Thyroid gland (tissue), 4 donors: ENCODE results near the gene SCAMP4. TPM values are rescaled to one million over a fixed set of nuclear protein-coding genes. Genes with fewer than 3 reads are reported as not detected.

Experiments used
- DNase-seq, 2 donors: peaks; one replicate each; pipeline ENCODE4 v3.0.0-alpha.2; 2019
- H3K27ac ChIP-seq, 3 donors: fragments of 200-600 bp; sonication (generic); 1 replicate in 2 of 3; 2 replicates in 1 of 3; pipeline ENCODE4 v1.5.1; 2016 to 2019; ENCODE audit warnings: mild to moderate bottlenecking in 1 of 3, moderate library complexity in 1 of 3
- H3K27me3 ChIP-seq: fragments of 200-600 bp; sonication (generic); one replicate; pipeline ENCODE4 v1.5.1; 2019
- H3K36me3 ChIP-seq, 2 donors: fragments of 200-600 bp; sonication (generic); one replicate each; pipeline ENCODE4 v1.5.1; 2016 to 2019
- H3K4me1 ChIP-seq, 2 donors: fragments of 200-600 bp; sonication (generic); one replicate each; pipeline ENCODE4 v1.5.1; 2017 to 2019
- H3K4me3 ChIP-seq, 3 donors: fragments of 200-600 bp; sonication (generic); replicated peaks in 1 of 3; 1 replicate in 2 of 3; 2 replicates in 1 of 3; pipeline ENCODE4 v1.5.1; 2016; ENCODE audit warnings: mild to moderate bottlenecking in 1 of 3
- H3K9me3 ChIP-seq: fragments of 200-600 bp; sonication (generic); one replicate; pipeline ENCODE4 v1.5.1; 2017
- POLR2A ChIP-seq, 2 donors: fragments of 450-650 bp; IDR thresholded peaks; one replicate each; pipeline ENCODE4 v1.6.1; 2017; ENCODE audit warnings: antibody characterized with exemption in 2 of 2, mild to moderate bottlenecking in 2 of 2, moderate library complexity in 1 of 2
- WGBS, 2 donors: methylation state at CpG; one replicate each; pipeline ENCODE4 v1.1.5; 2017; 5-methylcytosine and 5-hydroxymethylcytosine counted together
- intact Hi-C: fragments of 100-400 bp; cut with DNase I; formaldehyde crosslinking; loops from one replicate; pipeline ENCODE4 v1.15.1; 2023
- total RNA-seq, 4 donors: library from RNA; depleted of rRNA; stranded (reverse); fragments of >200 nt; gene quantifications; one replicate each; pipeline ENCODE4 v1.2.3, GENCODE V29; 2016
- TF ChIP-seq, protein P1 (sequence below), 6 experiments: fragments of 200-600 bp in 3 of 6; fragments of 450-650 bp in 3 of 6; sonication (generic) in 3 of 6; IDR thresholded peaks; one replicate each; pipeline ENCODE4 v1.5.1; 2016 to 2019; ENCODE audit warnings: antibody characterized with exemption in 6 of 6, mild to moderate bottlenecking in 2 of 6, inconsistent platforms in 1 of 6, moderate library complexity in 1 of 6

SCAMP4 gene
- total RNA-seq, 4 donors from 2014 or later: 69.5 to 269 (median 137) TPM

DNA sequence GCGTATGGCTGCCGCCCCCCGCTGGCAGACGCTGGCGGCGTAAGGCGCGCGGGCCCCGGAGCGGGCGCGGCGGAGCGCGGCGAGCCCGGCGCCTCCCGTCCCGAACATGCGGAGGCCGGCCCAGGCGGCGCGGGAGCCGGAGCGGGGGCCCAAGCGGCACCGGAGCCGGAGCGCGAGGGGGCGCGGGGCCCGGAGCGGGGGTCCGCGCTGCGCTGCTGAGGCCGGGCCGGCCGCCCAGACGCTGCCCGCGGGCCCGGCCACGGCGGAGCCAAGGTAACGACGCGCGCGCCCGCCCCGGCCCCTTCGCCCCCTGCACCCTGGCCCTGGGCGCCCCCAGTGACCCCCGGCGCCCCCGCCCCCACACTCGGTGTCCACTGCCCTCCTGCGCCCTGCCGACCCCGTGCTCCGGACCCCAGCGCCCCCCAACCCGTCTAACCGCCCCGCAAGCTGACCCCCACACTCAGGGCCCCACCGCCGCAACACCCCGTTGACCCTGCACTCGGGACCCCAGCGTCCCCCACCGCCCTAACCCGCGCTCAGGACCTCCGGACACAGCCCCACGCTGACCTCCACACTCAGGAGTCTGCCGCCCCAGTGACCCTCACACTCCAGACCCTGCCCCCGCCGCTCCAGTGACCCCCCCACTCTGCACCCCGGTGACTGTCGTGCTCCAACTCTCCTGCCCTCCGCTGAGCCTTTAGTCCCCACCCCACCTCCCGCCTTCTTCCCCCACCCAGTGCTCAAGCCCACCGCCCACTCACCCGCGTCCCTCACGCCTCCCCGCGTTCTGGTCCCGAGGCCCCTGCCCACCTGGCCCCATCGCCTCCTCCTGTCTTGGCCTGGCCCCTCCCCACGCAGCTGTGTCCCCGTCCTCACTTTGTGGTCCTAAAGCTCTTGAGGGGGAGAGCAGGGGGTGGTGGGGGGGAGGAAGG lies 36.2 kb downstream of the SCAMP4 start, which contains the start of gene CSNK1G2:
CSNK1G2 (plus strand) TSS at position 27 of the 932 bp plus-strand sequence. CDS start 28,601 bp downstream, outside the sequence.
- Histone ChIP-seq H3K27me3 (no peaks in the 10 kb centered on the region), H3K36me3 (no peaks in the 10 kb centered on the region), H3K9me3 (no peaks in the 10 kb centered on the region), H3K4me1 (peaks cover 19 to 25% of the 10 kb centered on the region in 2 donors), H3K4me3 (peak within 1 kb of the TSS; percentile 62 to 68 (median 65)), H3K27ac (peak within 1 kb of the TSS; percentile 76 to 95 (median 85))
- TF ChIP-seq, protein P1, sequence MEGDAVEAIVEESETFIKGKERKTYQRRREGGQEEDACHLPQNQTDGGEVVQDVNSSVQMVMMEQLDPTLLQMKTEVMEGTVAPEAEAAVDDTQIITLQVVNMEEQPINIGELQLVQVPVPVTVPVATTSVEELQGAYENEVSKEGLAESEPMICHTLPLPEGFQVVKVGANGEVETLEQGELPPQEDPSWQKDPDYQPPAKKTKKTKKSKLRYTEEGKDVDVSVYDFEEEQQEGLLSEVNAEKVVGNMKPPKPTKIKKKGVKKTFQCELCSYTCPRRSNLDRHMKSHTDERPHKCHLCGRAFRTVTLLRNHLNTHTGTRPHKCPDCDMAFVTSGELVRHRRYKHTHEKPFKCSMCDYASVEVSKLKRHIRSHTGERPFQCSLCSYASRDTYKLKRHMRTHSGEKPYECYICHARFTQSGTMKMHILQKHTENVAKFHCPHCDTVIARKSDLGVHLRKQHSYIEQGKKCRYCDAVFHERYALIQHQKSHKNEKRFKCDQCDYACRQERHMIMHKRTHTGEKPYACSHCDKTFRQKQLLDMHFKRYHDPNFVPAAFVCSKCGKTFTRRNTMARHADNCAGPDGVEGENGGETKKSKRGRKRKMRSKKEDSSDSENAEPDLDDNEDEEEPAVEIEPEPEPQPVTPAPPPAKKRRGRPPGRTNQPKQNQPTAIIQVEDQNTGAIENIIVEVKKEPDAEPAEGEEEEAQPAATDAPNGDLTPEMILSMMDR (IDR thresholded peaks at IDR 0.05): peak in 3 of 6 experiments; percentile 28 to 44 (median 30)
- TF ChIP-seq POLR2A (IDR thresholded peaks at IDR 0.05): no peak
- peak in 1 of 2 donors; percentile 21 for DNase-seq
- 0 to 7% methylated on average over 2 to 3 of the region's 97 CpGs for WGBS, 2 donors
- intact Hi-C loops: no loop called here

DNA sequence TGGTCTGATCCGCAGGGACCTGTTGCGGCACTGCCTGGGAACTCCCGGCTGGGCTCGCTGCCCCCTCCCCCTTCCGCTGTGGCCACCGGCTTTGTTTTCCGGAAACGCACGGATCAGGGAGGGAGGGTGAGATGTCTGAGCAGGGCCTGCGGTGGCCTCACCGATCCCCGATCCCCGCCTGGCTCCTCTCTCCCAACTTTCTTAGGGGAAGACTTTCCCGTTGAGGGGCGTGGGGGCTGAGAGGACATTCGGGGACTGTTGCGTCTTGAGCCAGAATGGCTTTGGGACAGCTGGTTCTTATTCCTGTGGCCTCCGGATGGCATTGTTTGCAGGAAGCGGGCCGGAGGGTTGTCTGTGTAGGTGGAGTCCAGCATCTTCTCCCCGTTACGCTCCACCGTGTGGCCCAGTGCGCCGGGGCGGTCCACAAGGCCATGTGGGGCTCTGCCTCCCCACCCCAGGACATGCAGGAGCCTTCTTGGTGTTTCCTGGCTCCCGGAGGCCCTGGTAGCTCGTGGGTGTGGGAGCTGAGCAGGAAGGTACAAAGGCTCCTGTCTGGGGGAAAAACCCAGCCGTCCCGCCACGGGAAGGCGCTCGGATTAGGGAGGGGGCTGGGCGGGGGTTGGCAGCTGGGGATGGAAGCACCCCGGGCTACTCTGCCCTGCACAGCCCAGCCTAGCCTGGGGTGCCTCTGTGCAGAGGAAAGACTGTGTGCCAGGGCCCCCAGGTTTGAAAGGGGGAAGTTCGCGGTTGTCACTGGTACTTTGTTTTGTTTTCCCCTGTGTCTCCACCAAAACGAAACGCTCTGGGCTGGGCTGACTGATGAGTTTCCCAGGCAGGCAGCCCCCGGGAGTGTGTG lies 37.1 kb downstream of the SCAMP4 start:
- Histone ChIP-seq H3K27me3 (no peaks in the 10 kb centered on the region), H3K27ac (peak overlapping the region; percentile 65 to 77 (median 76)), H3K9me3 (no peaks in the 10 kb centered on the region), H3K36me3 (no peaks in the 10 kb centered on the region), H3K4me3 (peak overlapping the region; percentile 53 to 67 (median 62)), H3K4me1 (peaks cover 19 to 25% of the 10 kb centered on the region in 2 donors)
- DNase-seq: peak; percentile 74 to 75
- 1% methylated on average over 22 to 33 of the region's 40 CpGs for WGBS, 2 donors
- peak in 1 of 2 donors; percentile 30 for TF ChIP-seq POLR2A (IDR thresholded peaks at IDR 0.05)
- TF ChIP-seq, protein P1 (IDR thresholded peaks at IDR 0.05): no peak
- intact Hi-C loops: no loop called here

DNA sequence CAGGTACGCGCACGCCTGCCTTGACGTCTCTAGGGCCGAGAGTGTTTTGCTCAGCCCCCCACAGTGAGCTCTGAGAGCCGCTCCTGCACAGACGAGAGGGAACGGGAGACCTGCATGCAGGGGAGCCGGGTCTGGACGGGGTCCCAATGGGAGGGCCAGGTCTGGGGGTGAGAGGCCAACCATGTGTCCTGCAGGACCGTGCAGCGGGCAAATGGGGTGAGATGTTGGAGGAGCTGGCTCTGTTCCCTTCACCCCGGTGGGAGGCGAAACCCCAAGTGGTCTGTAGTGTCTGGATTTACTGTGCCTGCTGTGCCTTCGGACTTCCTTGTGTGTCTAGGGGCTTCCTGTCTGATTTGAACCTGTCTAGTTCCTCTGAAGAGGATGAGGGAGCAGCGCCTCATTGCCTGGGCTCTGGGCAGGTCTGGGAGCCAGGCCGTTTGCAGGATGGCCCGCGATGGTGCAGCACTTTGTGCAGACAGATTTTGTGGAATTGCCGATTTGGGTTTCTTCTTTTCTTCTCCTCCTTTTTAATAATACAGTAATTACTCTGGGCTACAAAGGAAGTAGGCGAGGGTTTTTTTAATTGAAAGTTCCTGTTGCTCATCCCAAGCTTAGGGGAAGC lies 37.8 kb downstream of the SCAMP4 start:
- intact Hi-C loops: no loop called here
- H3K27ac ChIP-seq: peak overlapping the region in 2 of 3 donors; percentile 65 to 77
- H3K36me3 ChIP-seq: no peaks in the 10 kb centered on the region
- no peak for DNase-seq
- no peak for TF ChIP-seq POLR2A (IDR thresholded peaks at IDR 0.05)
- TF ChIP-seq, protein P1 (IDR thresholded peaks at IDR 0.05): no peak
- H3K9me3 ChIP-seq: no peaks in the 10 kb centered on the region
- WGBS, 2 donors: 30 to 34% methylated on average over 16 to 19 of the region's 21 CpGs
- H3K27me3 ChIP-seq: no peaks in the 10 kb centered on the region
- peaks cover 19 to 25% of the 10 kb centered on the region in 2 donors for H3K4me1 ChIP-seq
- peak overlapping the region in 1 of 3 donors; percentile 67 for H3K4me3 ChIP-seq

DNA sequence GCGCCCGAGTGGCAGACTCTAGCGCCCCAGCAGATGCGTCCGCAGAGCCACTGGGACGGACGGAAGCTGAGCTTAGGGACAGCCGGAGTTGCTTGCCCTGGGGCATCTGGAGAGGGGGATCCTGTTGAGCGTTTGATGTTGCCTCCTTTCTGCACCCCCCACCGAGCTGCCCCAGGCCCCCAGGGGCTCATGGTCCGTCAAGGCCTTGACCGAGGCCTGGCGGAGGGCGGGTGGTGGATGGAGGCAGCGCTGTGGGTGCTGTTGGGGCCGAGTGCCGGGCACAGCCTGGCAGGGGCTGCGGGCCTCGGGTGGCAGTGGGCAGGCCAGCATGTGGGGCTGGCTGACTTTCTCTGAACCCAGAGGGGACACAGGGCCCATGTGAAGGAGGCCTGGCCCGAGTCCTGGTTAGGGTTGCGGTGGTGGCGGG lies 38.5 kb downstream of the SCAMP4 start:
- no peak for TF ChIP-seq POLR2A (IDR thresholded peaks at IDR 0.05)
- TF ChIP-seq, protein P1 (IDR thresholded peaks at IDR 0.05): no peak
- peaks cover 19 to 25% of the 10 kb centered on the region in 2 donors for H3K4me1 ChIP-seq
- no peak for DNase-seq
- H3K27ac ChIP-seq: no peak overlapping the region
- intact Hi-C loops: no loop called here
- H3K4me3 ChIP-seq: no peak overlapping the region
- no peaks in the 10 kb centered on the region for H3K27me3 ChIP-seq
- no peaks in the 10 kb centered on the region for H3K36me3 ChIP-seq
- 85 to 98% methylated on average over 9 to 13 of the region's 22 CpGs for WGBS, 2 donors
- no peaks in the 10 kb centered on the region for H3K9me3 ChIP-seq
